NCI-H128 (cell line): ENCODE results near the gene FN1.

Source experiments
- DNase-seq: peaks from one replicate; lab custom pipeline; 2025; ENCODE audit not compliant: unreplicated experiment; lab: John Stamatoyannopoulos, UW

FN1 gene

GRCh38 chr2:215435870-215436704 is at the start of gene FN1:
Gene FN1 (minus strand): TSS chr2:215436068. CDS start chr2:215435802, 266 bp downstream.
- no peak for DNase-seq

GRCh38 chr2:215485032-215485431 is 49.2 kb upstream of the FN1 start:
- no peak for DNase-seq

- DNase-seq = no peak
These were observed 48.7 kb upstream of the FN1 start for GRCh38 chr2:215484570-215484969.

GRCh38 chr2:215483431-215483830 is 47.6 kb upstream of the FN1 start:
- no peak for DNase-seq

GRCh38 chr2:215479536-215480240 is 43.8 kb upstream of the FN1 start:
- no peak for DNase-seq

GRCh38 chr2:215479121-215479520 is 43.3 kb upstream of the FN1 start:
- DNase-seq = no peak

- no peak for DNase-seq
These were observed 40.6 kb upstream of the FN1 start for GRCh38 chr2:215476424-215476823.

GRCh38 chr2:215466097-215466909 is 30.4 kb upstream of the FN1 start:
- DNase-seq = no peak

- no peak for DNase-seq
These were observed 29.4 kb upstream of the FN1 start for GRCh38 chr2:215465256-215465655.

- no peak for DNase-seq
These were observed 26.1 kb upstream of the FN1 start for GRCh38 chr2:215461836-215462532.

- DNase-seq = no peak
These were observed 25.0 kb upstream of the FN1 start for GRCh38 chr2:215460682-215461382.

- DNase-seq = no peak
These were observed 20.1 kb upstream of the FN1 start for GRCh38 chr2:215455958-215456357.

- DNase-seq = no peak
These were observed 18.8 kb upstream of the FN1 start for GRCh38 chr2:215454519-215455246.

- no peak for DNase-seq
These were observed 16.9 kb upstream of the FN1 start for GRCh38 chr2:215452725-215453124.

- no peak for DNase-seq
These were observed 15.3 kb upstream of the FN1 start for GRCh38 chr2:215451012-215451756.

GRCh38 chr2:215450188-215451011 is 14.5 kb upstream of the FN1 start:
- DNase-seq = no peak

- DNase-seq = no peak
These were observed 11.8 kb upstream of the FN1 start for GRCh38 chr2:215447673-215448081.

GRCh38 chr2:215447056-215447455 is 11.2 kb upstream of the FN1 start:
- no peak for DNase-seq
